Activated T-helper 1 cell treated with anti-CD3 and anti-CD28 coated beads, Interleukin-2, amount 50 U/mL, for 16 hours (primary cell): ENCODE data around the gene SPINT3.

ENCODE experiments used
- DNase-seq, 2 donors: peaks; one replicate each; pipeline ENCODE4 v3.0.0-alpha.2; 2020; ENCODE audit warnings: low read depth in 1 of 2, low spot score in 1 of 2

SPINT3 gene

DNA sequence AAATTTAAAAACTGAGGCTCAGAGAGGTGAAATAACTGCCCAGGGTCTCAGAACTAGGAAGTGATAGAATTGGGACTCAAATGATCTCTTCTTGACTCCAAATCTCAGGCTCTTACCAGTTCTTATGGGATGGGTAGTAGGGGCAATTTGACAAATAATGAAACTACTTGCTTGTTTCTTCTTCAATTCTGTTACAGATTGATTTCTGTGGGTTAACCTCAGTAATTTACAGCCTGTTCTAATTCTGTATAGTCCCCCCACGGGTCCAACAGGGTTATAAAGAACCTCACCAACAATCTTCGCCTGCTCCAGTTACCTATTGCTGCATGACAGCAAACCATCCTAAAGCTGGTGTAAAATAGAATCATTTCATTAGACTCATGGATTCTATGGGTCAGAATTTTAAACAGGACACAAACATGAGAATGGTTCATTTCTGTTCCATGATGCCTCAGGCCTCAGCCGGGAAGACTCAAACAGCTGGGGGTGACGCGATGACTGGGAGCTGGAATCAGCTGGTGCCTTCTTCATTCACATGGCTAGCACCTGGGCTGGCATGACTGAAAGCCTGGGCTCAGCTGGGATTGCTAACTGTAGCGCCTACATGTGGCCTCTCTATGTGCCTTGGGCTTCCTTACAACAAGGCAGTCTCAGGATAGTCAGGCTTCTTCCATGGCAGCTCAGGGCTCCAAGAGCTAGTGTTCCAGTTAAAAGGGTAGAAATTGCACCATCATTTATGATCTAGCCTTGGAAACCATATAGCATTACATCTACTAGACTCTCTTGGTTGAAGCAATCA lies 52.5 kb downstream of the SPINT3 start:
- DNase-seq: no peak
